Ectodermal cell (in vitro differentiated cells): ENCODE results near the gene DOK6.

ENCODE experiments used
- H3K27ac ChIP-seq: 2 replicates; pipeline ENCODE4 v1.7.0; 2013; ENCODE audit warnings: mild to moderate bottlenecking, low read depth, low read length; ENCODE audit not compliant: insufficient read depth, poor library complexity, severe bottlenecking
- H3K27me3 ChIP-seq: 2 replicates; pipeline ENCODE4 v1.7.0; 2013; ENCODE audit warnings: mild to moderate bottlenecking, low read length; ENCODE audit not compliant: insufficient read depth, control insufficient read depth, poor library complexity, severe bottlenecking
- H3K36me3 ChIP-seq: one replicate; pipeline ENCODE4 v1.7.0; 2013; ENCODE audit warnings: low read length; ENCODE audit not compliant: control insufficient read depth, insufficient read depth
- H3K4me1 ChIP-seq: one replicate; pipeline ENCODE4 v1.7.0; 2013; ENCODE audit warnings: low read length; ENCODE audit not compliant: control insufficient read depth, insufficient read depth
- H3K4me3 ChIP-seq: 2 replicates; pipeline ENCODE4 v1.7.0; 2013; ENCODE audit warnings: low read depth, low read length, control low read depth; ENCODE audit not compliant: insufficient read depth
- H3K9me3 ChIP-seq: 2 replicates; pipeline ENCODE4 v1.7.0; 2013; ENCODE audit warnings: mild to moderate bottlenecking, low read length, moderate library complexity; ENCODE audit not compliant: control insufficient read depth
- whole genome bisulfite sequencing, 2 experiments: methylation state at CpG; one replicate each; pipeline ENCODE4 v1.1.7; 2013; ENCODE audit warnings: missing lambda C conversion rate in 2 of 2; 5-methylcytosine and 5-hydroxymethylcytosine counted together

The DOK6 gene

DNA sequence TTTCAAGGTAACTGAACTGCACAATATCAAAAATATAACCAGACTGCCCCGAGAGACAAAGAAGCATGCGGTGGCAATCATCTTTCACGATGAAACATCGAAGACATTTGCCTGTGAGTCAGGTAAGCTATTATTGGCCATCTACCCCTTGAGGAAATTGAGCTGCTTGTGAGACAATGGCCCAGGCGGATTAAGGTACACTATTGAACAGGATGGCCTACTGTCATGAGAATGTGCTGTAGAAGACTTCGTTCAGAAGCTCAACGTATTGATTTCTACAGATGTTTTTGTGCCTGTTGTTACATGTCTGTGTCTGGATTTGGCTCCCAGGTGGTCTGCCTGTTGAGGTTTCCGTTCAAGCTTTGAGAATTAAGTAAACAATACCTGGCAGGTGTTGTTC, 198.7 kb downstream of the DOK6 start:
- WGBS, 2 experiments = 91 to 94% methylated on average over 8 of the region's 8 CpGs
- Histone ChIP-seq H3K27ac (no peak overlapping the region), H3K9me3 (no peaks in the 10 kb centered on the region), H3K36me3 (no peaks in the 10 kb centered on the region), H3K4me1 (no peaks in the 10 kb centered on the region), H3K27me3 (no peaks in the 10 kb centered on the region), H3K4me3 (no peak overlapping the region)

GRCh38 chr18:69612242-69612641, 211.6 kb downstream of the DOK6 start:
- 86 to 88% methylated on average over 14 to 15 of the region's 15 CpGs for WGBS, 2 experiments
- H3K9me3 ChIP-seq = no peaks in the 10 kb centered on the region
- H3K4me1 ChIP-seq = no peaks in the 10 kb centered on the region
- H3K36me3 ChIP-seq = no peaks in the 10 kb centered on the region
- H3K27me3 ChIP-seq = no peaks in the 10 kb centered on the region
- no peak overlapping the region for H3K4me3 ChIP-seq
- H3K27ac ChIP-seq = no peak overlapping the region

- 89 to 96% methylated on average over 4 of the region's 4 CpGs for WGBS, 2 experiments
- Histone ChIP-seq H3K36me3 (no peaks in the 10 kb centered on the region), H3K27me3 (no peaks in the 10 kb centered on the region), H3K4me3 (no peak overlapping the region), H3K27ac (no peak overlapping the region), H3K4me1 (no peaks in the 10 kb centered on the region), H3K9me3 (no peaks in the 10 kb centered on the region)
Observed at GRCh38 chr18:69616114-69616513, 215.4 kb downstream of the DOK6 start.

DNA sequence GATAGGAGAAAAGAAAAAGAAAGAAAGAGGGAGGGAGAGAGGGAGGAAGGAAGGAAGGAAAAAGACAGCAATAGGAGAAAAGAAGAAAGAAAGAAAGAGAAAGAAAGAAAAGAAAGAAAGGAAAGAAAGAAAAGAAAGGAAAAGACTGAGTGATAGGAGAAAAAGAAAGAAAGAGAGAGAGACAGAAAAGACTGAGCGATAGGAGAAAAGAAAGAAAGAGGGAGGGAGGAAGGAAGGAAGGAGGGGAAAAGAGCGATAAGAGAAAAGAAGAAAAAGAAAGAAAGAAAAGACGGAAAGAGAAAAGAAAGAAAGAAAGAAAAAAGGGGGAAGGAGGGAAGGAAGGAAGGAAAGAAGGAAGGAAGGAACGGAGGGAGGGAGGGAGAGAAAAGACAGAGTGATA, 216.7 kb downstream of the DOK6 start:
- no peaks in the 10 kb centered on the region for H3K9me3 ChIP-seq
- 88 to 94% methylated on average over 4 of the region's 4 CpGs for WGBS, 2 experiments
- no peak overlapping the region for H3K27ac ChIP-seq
- no peak overlapping the region for H3K4me3 ChIP-seq
- no peaks in the 10 kb centered on the region for H3K27me3 ChIP-seq
- H3K4me1 ChIP-seq = no peaks in the 10 kb centered on the region
- no peaks in the 10 kb centered on the region for H3K36me3 ChIP-seq

- H3K27ac ChIP-seq = no peak overlapping the region
- H3K27me3 ChIP-seq = no peaks in the 10 kb centered on the region
- no peaks in the 10 kb centered on the region for H3K4me1 ChIP-seq
- H3K9me3 ChIP-seq = no peaks in the 10 kb centered on the region
- WGBS, 2 experiments = 90 to 93% methylated on average over 4 of the region's 4 CpGs
- H3K4me3 ChIP-seq = no peak overlapping the region
- no peaks in the 10 kb centered on the region for H3K36me3 ChIP-seq
Observed at GRCh38 chr18:69617888-69618287, 217.2 kb downstream of the DOK6 start.

GRCh38 chr18:69622184-69622583, 221.5 kb downstream of the DOK6 start:
- Histone ChIP-seq H3K4me1 (no peaks in the 10 kb centered on the region), H3K4me3 (no peak overlapping the region), H3K27me3 (no peaks in the 10 kb centered on the region), H3K27ac (no peak overlapping the region), H3K36me3 (no peaks in the 10 kb centered on the region), H3K9me3 (no peaks in the 10 kb centered on the region)
- 63% methylated on average over 3 of the region's 3 CpGs for WGBS, 2 experiments

- no peaks in the 10 kb centered on the region for H3K27me3 ChIP-seq
- no peak overlapping the region for H3K27ac ChIP-seq
- no peak overlapping the region for H3K4me3 ChIP-seq
- no peaks in the 10 kb centered on the region for H3K9me3 ChIP-seq
- no peaks in the 10 kb centered on the region for H3K36me3 ChIP-seq
- H3K4me1 ChIP-seq = no peaks in the 10 kb centered on the region
- WGBS, 2 experiments = 89 to 100% methylated on average over 1 of the region's 1 CpG
Observed at GRCh38 chr18:69622961-69623360, 222.3 kb downstream of the DOK6 start.

GRCh38 chr18:69626171-69626570, 225.5 kb downstream of the DOK6 start:
- no peak overlapping the region for H3K4me3 ChIP-seq
- no peaks in the 10 kb centered on the region for H3K36me3 ChIP-seq
- no peaks in the 10 kb centered on the region for H3K27me3 ChIP-seq
- no peak overlapping the region for H3K27ac ChIP-seq
- H3K4me1 ChIP-seq = no peaks in the 10 kb centered on the region
- WGBS, 2 experiments = 94 to 97% methylated on average over 3 of the region's 3 CpGs
- no peaks in the 10 kb centered on the region for H3K9me3 ChIP-seq

DNA sequence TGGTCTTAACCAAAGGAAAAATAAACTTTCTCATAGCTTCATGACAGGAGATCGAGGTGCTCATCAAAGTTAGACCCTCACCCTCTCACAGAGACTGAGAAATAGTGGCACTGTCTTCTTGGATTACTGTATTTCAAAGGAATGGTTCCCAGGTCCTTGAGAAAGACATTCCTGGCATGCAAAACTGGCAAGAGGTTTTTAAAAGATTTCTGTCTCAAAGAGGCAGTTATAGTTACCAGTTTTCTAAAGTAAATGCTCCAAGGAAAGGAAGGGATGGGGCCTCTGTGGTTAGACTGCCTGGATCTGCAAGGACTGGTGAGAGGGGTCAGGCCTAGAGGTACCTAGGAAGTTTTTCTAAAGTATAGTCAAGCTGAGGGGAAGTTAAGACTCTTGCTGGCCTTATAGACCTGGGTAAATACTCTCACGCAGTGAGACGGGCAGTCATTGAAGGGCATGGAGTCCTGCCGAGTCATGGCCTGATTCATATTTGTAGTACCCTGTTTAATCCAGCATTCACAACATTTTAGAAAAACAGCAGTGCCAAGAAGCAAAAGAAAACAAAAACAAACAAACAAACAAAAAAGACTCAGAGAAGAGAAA, 226.1 kb downstream of the DOK6 start:
- H3K4me1 ChIP-seq = no peaks in the 10 kb centered on the region
- H3K4me3 ChIP-seq = no peak overlapping the region
- H3K27ac ChIP-seq = no peak overlapping the region
- H3K9me3 ChIP-seq = no peaks in the 10 kb centered on the region
- no peaks in the 10 kb centered on the region for H3K36me3 ChIP-seq
- no peaks in the 10 kb centered on the region for H3K27me3 ChIP-seq
- WGBS, 2 experiments = 79 to 93% methylated on average over 4 of the region's 4 CpGs

- WGBS, 2 experiments = 97 to 99% methylated on average over 2 of the region's 2 CpGs
- H3K4me1 ChIP-seq = no peaks in the 10 kb centered on the region
- H3K9me3 ChIP-seq = no peaks in the 10 kb centered on the region
- H3K27me3 ChIP-seq = no peaks in the 10 kb centered on the region
- no peak overlapping the region for H3K27ac ChIP-seq
- H3K4me3 ChIP-seq = no peak overlapping the region
- no peaks in the 10 kb centered on the region for H3K36me3 ChIP-seq
Observed at GRCh38 chr18:69628774-69629359, 228.2 kb downstream of the DOK6 start.
